Measurements from ENCODE around the gene SLC11A2. TPM values are rescaled to one million over a fixed set of nuclear protein-coding genes. Genes with fewer than 3 reads are reported as not detected.

Gene SLC11A2
- polyA plus RNA-seq, 1 of the 3 experiments (the other 2 are of a cell fraction): 27.7 TPM

DNA sequence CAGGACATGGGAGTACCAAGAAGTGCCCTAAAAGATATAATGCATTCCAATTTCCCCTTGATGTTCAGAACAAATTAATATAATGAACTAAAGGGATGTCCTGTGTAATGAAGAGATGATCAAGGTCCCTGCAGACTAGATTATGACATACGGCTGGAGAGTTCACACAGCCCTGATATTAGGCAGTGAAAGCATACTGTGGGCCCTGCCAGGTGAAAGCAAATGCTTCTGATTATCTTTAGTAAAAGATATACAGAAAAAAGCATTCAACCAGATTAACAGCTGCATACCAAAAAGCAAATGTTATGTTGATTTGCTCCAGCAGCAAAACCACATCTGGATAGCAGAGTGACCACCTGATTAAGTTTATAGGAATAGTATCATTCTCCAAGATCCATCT is 61.8 kb downstream of the SLC11A2 start:
- Histone ChIP-seq H3F3A (replicated peaks; ENCODE audit: insufficient read depth) (no peaks in the 10 kb centered on the region), H2AFZ (ENCODE audit: low read depth) (no peak overlapping the region), H3K4me1 (ENCODE audit: control insufficient read depth in 1 of 2, insufficient read depth in 2 of 2, low read depth in 1 of 2, low read length in 1 of 2) (no peaks in the 10 kb centered on the region), H4K20me1 (ENCODE audit: insufficient read depth) (no peaks in the 10 kb centered on the region), H3K9me3 (no peaks in the 10 kb centered on the region), H3K79me2 (ENCODE audit: insufficient read depth) (no peaks in the 10 kb centered on the region), H3K27me3 (ENCODE audit: insufficient read depth) (no peaks in the 10 kb centered on the region), H3K36me3 (replicated peaks in 1 of 2; ENCODE audit: control insufficient read depth in 1 of 2, insufficient read depth in 2 of 2, low read length in 1 of 2) (no peaks in the 10 kb centered on the region), H3K9ac (no peak overlapping the region), H3K27ac (ENCODE audit: low read depth in 2 of 2, low read length in 1 of 2) (no peak overlapping the region), H3K4me2 (no peak overlapping the region), H3K9me2 (no peaks in the 10 kb centered on the region), H3K4me3 (ENCODE audit: low read depth in 2 of 2, low read length in 1 of 2) (no peak overlapping the region)
- ChIA-PET CTCF (no interaction called here), POLR2A (no interaction called here)
- DNase-seq: no peak
- no peak for TF ChIP-seq YY1 (IDR thresholded peaks at IDR 0.05; ENCODE audit: low read depth)
- TF ChIP-seq, protein P1, sequence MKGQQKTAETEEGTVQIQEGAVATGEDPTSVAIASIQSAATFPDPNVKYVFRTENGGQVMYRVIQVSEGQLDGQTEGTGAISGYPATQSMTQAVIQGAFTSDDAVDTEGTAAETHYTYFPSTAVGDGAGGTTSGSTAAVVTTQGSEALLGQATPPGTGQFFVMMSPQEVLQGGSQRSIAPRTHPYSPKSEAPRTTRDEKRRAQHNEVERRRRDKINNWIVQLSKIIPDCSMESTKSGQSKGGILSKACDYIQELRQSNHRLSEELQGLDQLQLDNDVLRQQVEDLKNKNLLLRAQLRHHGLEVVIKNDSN (IDR thresholded peaks at IDR 0.05; ENCODE audit: borderline replicate concordance, low read depth): no peak
- TF ChIP-seq, protein P2, sequence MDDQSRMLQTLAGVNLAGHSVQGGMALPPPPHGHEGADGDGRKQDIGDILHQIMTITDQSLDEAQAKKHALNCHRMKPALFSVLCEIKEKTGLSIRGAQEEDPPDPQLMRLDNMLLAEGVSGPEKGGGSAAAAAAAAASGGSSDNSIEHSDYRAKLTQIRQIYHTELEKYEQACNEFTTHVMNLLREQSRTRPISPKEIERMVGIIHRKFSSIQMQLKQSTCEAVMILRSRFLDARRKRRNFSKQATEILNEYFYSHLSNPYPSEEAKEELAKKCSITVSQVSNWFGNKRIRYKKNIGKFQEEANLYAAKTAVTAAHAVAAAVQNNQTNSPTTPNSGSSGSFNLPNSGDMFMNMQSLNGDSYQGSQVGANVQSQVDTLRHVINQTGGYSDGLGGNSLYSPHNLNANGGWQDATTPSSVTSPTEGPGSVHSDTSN (IDR thresholded peaks at IDR 0.05): no peak
- WGBS (ENCODE audit: low lambda C conversion rate): 73% methylated on average over 1 of the region's 1 CpG

DNA sequence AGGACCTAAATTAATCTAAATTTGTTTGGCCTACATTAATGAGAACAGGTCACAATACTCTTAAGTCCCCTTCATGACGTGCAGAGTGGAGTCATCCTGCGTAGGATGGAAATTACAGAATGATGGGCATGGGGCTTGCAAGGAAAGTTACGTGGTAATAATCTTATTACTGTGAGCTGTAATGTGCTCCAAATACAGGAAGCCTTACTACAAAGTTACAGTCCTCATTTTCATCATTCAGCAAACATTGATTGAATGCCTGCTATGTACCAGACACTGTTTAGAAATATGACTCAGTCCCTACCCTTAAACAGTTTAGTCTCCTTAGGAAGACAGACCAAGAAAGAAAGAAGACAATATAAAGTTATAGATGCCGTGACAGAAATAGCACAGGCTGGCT is 64.5 kb downstream of the SLC11A2 start:
- Histone ChIP-seq H3K79me2 (ENCODE audit: insufficient read depth) (no peaks in the 10 kb centered on the region), H3K4me2 (no peak overlapping the region), H3K9me2 (no peaks in the 10 kb centered on the region), H3K27ac (ENCODE audit: low read depth in 2 of 2, low read length in 1 of 2) (no peak overlapping the region), H3F3A (replicated peaks; ENCODE audit: insufficient read depth) (no peaks in the 10 kb centered on the region), H3K9ac (no peak overlapping the region), H3K4me3 (ENCODE audit: low read depth in 2 of 2, low read length in 1 of 2) (no peak overlapping the region), H3K4me1 (ENCODE audit: control insufficient read depth in 1 of 2, insufficient read depth in 2 of 2, low read depth in 1 of 2, low read length in 1 of 2) (no peaks in the 10 kb centered on the region; a peak in 1 of 4 replicates), H4K20me1 (ENCODE audit: insufficient read depth) (no peaks in the 10 kb centered on the region), H2AFZ (ENCODE audit: low read depth) (no peak overlapping the region), H3K36me3 (replicated peaks in 1 of 2; ENCODE audit: control insufficient read depth in 1 of 2, insufficient read depth in 2 of 2, low read length in 1 of 2) (no peaks in the 10 kb centered on the region), H3K27me3 (ENCODE audit: insufficient read depth) (no peaks in the 10 kb centered on the region), H3K9me3 (no peaks in the 10 kb centered on the region)
- TF ChIP-seq, protein P3, sequence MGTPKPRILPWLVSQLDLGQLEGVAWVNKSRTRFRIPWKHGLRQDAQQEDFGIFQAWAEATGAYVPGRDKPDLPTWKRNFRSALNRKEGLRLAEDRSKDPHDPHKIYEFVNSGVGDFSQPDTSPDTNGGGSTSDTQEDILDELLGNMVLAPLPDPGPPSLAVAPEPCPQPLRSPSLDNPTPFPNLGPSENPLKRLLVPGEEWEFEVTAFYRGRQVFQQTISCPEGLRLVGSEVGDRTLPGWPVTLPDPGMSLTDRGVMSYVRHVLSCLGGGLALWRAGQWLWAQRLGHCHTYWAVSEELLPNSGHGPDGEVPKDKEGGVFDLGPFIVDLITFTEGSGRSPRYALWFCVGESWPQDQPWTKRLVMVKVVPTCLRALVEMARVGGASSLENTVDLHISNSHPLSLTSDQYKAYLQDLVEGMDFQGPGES (IDR thresholded peaks at IDR 0.05; ENCODE audit: low read depth, low read length): no peak
- no peak for TF ChIP-seq NRF1 (IDR thresholded peaks at IDR 0.05; ENCODE audit: low read depth, low read length)
- TF ChIP-seq, protein P4, sequence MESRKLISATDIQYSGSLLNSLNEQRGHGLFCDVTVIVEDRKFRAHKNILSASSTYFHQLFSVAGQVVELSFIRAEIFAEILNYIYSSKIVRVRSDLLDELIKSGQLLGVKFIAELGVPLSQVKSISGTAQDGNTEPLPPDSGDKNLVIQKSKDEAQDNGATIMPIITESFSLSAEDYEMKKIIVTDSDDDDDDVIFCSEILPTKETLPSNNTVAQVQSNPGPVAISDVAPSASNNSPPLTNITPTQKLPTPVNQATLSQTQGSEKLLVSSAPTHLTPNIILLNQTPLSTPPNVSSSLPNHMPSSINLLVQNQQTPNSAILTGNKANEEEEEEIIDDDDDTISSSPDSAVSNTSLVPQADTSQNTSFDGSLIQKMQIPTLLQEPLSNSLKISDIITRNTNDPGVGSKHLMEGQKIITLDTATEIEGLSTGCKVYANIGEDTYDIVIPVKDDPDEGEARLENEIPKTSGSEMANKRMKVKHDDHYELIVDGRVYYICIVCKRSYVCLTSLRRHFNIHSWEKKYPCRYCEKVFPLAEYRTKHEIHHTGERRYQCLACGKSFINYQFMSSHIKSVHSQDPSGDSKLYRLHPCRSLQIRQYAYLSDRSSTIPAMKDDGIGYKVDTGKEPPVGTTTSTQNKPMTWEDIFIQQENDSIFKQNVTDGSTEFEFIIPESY (IDR thresholded peaks at IDR 0.05; ENCODE audit: borderline replicate concordance, low read depth): no peak
- no peak for TF ChIP-seq EP300 (IDR thresholded peaks at IDR 0.05; ENCODE audit: borderline replicate concordance in 1 of 2, low read depth in 1 of 2, low read length in 1 of 2)
- TF ChIP-seq TAF1 (IDR thresholded peaks at IDR 0.05; ENCODE audit: borderline replicate concordance, low read depth, low read length): no peak
- TF ChIP-seq POLR2AphosphoS5 (IDR thresholded peaks at IDR 0.05; ENCODE audit: low read depth, low read length): no peak
- 70% methylated on average over 4 of the region's 4 CpGs for WGBS (ENCODE audit: low lambda C conversion rate)
- ChIA-PET CTCF (interaction anchor here (0.6 to 1.3 kb wide), 4 partner anchors 26 to 457 kb away, joined by 3 to 9 read pairs (median 4); partner anchors contain the start of gene DIP2B), POLR2A (no interaction called here)
- no peak for DNase-seq
